ENCODE data around the gene LTO1.

GRCh38 chr11:69689484-69690319 is 14.5 kb upstream of the LTO1 start:
- TF ChIP-seq CTCF (IDR thresholded peaks at IDR 0.05) (no peak), ZFX (IDR thresholded peaks at IDR 0.05; ENCODE audit: borderline replicate concordance) (no peak)
